ENCODE results near the gene FAM227B. TPM values are rescaled to one million over a fixed set of nuclear protein-coding genes. Genes with fewer than 3 reads are reported as not detected.

The FAM227B gene
- total and polyA plus RNA-seq, 3 donors from 2014 or later: 19.0 to 36.4 (median 28.3) TPM

GRCh38 chr15:49387471-49387870 lies 233.1 kb downstream of the FAM227B start:
- Histone ChIP-seq H3K4me1 (no peaks in the 10 kb centered on the region), H3K27ac (no peak overlapping the region), H3K36me3 (ENCODE audit: low read depth, missing control alignments) (no peaks in the 10 kb centered on the region), H3K27me3 (no peaks in the 10 kb centered on the region), H3K4me3 (no peak overlapping the region), H3K9me3 (no peaks in the 10 kb centered on the region)
- DNase-seq: no peak
- WGBS, 2 donors: 90 to 95% methylated on average over 2 of the region's 2 CpGs
- TF ChIP-seq POLR2A (IDR thresholded peaks at IDR 0.05): no peak
- TF ChIP-seq CTCF (IDR thresholded peaks at IDR 0.05): no peak
- intact Hi-C loops (cut with DNase I; ENCODE audit: low total_unique reads): no loop called here

DNA sequence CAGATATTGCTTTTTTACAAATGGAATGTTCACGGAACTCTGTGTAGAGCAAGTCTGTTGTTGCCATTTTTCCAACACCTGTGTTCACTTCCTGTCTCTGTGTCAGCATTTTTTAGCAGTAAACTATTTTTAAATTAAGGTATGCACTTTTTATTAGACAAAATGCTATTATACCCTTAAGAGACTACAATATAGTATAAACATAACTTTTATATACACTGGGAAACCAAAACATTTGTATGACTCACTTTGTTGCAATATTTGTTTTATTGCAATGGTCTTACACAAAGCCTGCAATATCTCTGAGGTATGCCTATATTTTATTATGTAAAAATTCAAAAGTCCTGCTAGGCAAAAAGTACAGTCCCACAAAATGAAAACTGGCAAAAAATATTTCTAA lies 237.4 kb downstream of the FAM227B start:
- TF ChIP-seq CTCF (IDR thresholded peaks at IDR 0.05) (no peak), POLR2A (IDR thresholded peaks at IDR 0.05) (no peak)
- Histone ChIP-seq H3K27ac (no peak overlapping the region), H3K4me1 (no peaks in the 10 kb centered on the region), H3K27me3 (no peaks in the 10 kb centered on the region), H3K4me3 (no peak overlapping the region), H3K9me3 (no peaks in the 10 kb centered on the region), H3K36me3 (ENCODE audit: low read depth, missing control alignments) (no peaks in the 10 kb centered on the region)
- WGBS, 2 donors: 78 to 82% methylated on average over 1 of the region's 1 CpG
- DNase-seq: no peak
- intact Hi-C loops (cut with DNase I; ENCODE audit: low total_unique reads): no loop called here

DNA sequence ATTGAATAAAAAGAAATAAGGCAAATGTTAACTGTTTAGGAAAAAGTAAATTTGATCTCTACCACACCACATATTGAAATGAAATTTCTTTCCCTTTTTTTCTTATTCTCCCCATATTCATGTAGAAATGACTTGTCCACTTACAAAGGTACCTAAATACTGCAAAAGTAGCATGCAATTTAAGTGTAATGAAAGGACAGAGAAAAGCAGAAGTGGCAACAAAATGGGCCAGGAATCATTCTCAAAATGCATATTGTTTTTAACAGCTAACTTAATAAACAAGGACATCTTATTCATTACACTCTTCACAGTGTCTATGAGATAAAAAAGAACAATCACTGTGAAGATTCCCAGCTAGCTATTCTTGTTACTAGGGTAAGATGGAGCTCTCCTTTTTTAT lies 238.2 kb downstream of the FAM227B start:
- no peak overlapping the region for H3K27ac ChIP-seq
- H3K36me3 ChIP-seq (ENCODE audit: low read depth, missing control alignments): no peaks in the 10 kb centered on the region
- H3K27me3 ChIP-seq: no peaks in the 10 kb centered on the region
- intact Hi-C loops (cut with DNase I; ENCODE audit: low total_unique reads): no loop called here
- H3K4me1 ChIP-seq: no peaks in the 10 kb centered on the region
- no peak for TF ChIP-seq CTCF (IDR thresholded peaks at IDR 0.05)
- TF ChIP-seq POLR2A (IDR thresholded peaks at IDR 0.05): no peak
- DNase-seq: no peak
- H3K9me3 ChIP-seq: no peaks in the 10 kb centered on the region
- H3K4me3 ChIP-seq: no peak overlapping the region

- Histone ChIP-seq H3K9me3 (no peaks in the 10 kb centered on the region), H3K4me1 (no peaks in the 10 kb centered on the region), H3K27me3 (no peaks in the 10 kb centered on the region), H3K4me3 (no peak overlapping the region), H3K27ac (no peak overlapping the region), H3K36me3 (ENCODE audit: low read depth, missing control alignments) (no peaks in the 10 kb centered on the region)
- 77 to 87% methylated on average over 5 of the region's 5 CpGs for WGBS, 2 donors
- intact Hi-C loops (cut with DNase I; ENCODE audit: low total_unique reads): no loop called here
- TF ChIP-seq POLR2A (IDR thresholded peaks at IDR 0.05) (no peak), CTCF (IDR thresholded peaks at IDR 0.05) (no peak)
- no peak for DNase-seq
Observed at GRCh38 chr15:49380912-49381311, 239.7 kb downstream of the FAM227B start.

DNA sequence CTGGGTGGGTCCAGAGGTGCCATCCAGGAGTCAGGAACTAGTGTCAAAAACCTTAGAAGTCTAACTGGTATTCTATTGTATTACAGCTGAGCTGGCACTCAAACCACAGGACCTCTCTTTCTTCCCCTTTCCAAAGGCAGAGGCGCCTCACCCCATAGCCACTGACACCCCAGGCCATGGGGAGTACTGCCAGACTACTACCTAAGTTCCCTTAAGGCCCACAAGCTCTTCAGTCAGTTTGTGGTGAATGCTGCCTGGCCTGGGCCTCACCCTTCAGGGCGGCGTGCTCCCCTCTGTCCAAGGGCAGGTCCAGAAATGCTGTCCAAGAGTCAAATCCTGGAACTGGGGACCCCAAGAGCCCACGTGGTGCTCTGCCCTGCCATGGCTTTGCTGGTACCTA lies 240.6 kb downstream of the FAM227B start:
- no peak for DNase-seq
- no peaks in the 10 kb centered on the region for H3K9me3 ChIP-seq
- 83 to 96% methylated on average over 3 to 4 of the region's 4 CpGs for WGBS, 2 donors
- H3K27me3 ChIP-seq: no peaks in the 10 kb centered on the region
- no peaks in the 10 kb centered on the region for H3K36me3 ChIP-seq (ENCODE audit: low read depth, missing control alignments)
- no peak overlapping the region for H3K4me3 ChIP-seq
- intact Hi-C loops (cut with DNase I; ENCODE audit: low total_unique reads): no loop called here
- TF ChIP-seq CTCF (IDR thresholded peaks at IDR 0.05) (no peak), POLR2A (IDR thresholded peaks at IDR 0.05) (no peak)
- H3K4me1 ChIP-seq: no peaks in the 10 kb centered on the region
- H3K27ac ChIP-seq: no peak overlapping the region

Data from testis (tissue), 3 donors.